DOHH2 (cell line): Measurements from ENCODE around the gene GPR62.

Experiments used
- EZH2phosphoT487 ChIP-seq: fragments of 200-600 bp; sonication (generic); IDR thresholded peaks from 2 replicates; pipeline ENCODE4 v1.6.1; 2017; ENCODE audit warnings: borderline replicate concordance, mild to moderate bottlenecking, antibody characterized with exemption, low read length, moderate library complexity, mixed read lengths
- TF ChIP-seq, protein P1 (sequence below): fragments of 200-600 bp; sonication (generic); IDR thresholded peaks from one replicate; pipeline ENCODE4 v1.5.1; 2014; ENCODE audit warnings: antibody characterized with exemption, mild to moderate bottlenecking, low read depth, low read length; ENCODE audit not compliant: poor library complexity, severe bottlenecking

DNA sequence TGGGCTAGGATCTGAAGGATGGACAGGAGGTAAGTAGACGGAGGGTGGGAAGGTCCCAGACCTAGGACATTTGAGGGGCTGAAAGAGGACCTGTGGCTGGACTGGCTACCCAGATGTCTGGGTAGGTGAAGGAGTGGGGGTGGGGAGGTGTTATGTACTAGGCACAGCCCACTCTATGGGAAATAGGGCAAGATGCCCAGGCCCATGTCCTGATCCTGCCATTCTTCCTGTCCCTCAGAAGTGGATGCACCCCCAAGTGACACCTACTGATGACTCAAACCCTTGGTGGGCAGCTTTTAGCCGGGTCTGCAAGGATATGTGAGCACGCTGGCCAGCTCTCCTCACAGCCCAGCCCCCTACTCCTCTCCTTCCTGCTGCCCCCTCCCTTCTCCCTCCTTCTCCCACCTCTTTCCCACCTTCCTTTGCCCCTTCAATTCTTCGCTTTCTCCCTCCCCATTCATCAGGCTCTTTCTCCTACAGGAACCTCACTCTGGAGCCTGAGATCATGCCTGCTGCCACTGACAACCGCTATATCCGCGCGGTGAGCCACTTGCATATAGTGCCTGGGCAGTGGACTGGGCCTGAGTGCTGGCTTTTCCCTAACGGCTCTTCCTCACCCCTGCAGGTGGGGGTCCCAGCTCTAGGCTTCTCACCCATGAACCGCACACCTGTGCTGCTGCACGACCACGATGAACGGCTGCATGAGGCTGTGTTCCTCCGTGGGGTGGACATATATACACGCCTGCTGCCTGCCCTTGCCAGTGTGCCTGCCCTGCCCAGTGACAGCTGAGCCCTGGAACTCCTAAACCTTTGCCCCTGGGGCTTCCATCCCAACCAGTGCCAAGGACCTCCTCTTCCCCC is 33.3 kb downstream of the GPR62 start:
- TF ChIP-seq, protein P1, sequence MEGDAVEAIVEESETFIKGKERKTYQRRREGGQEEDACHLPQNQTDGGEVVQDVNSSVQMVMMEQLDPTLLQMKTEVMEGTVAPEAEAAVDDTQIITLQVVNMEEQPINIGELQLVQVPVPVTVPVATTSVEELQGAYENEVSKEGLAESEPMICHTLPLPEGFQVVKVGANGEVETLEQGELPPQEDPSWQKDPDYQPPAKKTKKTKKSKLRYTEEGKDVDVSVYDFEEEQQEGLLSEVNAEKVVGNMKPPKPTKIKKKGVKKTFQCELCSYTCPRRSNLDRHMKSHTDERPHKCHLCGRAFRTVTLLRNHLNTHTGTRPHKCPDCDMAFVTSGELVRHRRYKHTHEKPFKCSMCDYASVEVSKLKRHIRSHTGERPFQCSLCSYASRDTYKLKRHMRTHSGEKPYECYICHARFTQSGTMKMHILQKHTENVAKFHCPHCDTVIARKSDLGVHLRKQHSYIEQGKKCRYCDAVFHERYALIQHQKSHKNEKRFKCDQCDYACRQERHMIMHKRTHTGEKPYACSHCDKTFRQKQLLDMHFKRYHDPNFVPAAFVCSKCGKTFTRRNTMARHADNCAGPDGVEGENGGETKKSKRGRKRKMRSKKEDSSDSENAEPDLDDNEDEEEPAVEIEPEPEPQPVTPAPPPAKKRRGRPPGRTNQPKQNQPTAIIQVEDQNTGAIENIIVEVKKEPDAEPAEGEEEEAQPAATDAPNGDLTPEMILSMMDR = no peak
- TF ChIP-seq EZH2phosphoT487 = no peak
